SU-DHL-6 (cell line): ENCODE measurements around the gene VTI1A.

Source experiments
- EZH2phosphoT487 ChIP-seq: fragments of 200-600 bp; sonication (generic), shearing (Covaris generic); conservative IDR thresholded peaks from 2 replicates; pipeline ENCODE4 v1.6.1; 2018; ENCODE audit warnings: mild to moderate bottlenecking, antibody characterized with exemption, low read length, moderate library complexity, mixed read lengths
- TF ChIP-seq, protein P1 (sequence below): fragments of 200-600 bp; sonication (generic); IDR thresholded peaks from one replicate; pipeline ENCODE4 v1.5.1; 2017; ENCODE audit warnings: antibody characterized with exemption, mild to moderate bottlenecking, low read length, moderate library complexity; ENCODE audit not compliant: insufficient read depth, poor library complexity, severe bottlenecking

DNA sequence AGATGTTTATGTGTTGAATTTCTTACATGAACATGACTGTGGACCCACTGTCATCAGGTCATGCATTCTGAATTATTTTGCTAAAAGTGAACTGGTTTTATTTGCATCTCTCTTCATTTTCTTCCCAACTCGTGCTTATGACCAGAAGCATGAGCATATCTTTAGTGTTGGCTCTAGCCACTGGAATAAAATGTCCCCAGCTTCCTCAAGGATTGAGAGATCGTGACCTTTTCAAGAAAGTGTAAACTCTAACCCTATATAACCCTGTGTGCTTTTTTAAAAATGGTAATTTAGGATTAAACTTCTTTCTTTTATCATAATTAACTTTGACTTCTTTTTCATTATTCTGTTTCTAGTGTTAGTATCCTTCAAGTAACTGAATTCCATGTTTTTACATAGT, 55.5 kb downstream of the VTI1A start:
- TF ChIP-seq, protein P1, sequence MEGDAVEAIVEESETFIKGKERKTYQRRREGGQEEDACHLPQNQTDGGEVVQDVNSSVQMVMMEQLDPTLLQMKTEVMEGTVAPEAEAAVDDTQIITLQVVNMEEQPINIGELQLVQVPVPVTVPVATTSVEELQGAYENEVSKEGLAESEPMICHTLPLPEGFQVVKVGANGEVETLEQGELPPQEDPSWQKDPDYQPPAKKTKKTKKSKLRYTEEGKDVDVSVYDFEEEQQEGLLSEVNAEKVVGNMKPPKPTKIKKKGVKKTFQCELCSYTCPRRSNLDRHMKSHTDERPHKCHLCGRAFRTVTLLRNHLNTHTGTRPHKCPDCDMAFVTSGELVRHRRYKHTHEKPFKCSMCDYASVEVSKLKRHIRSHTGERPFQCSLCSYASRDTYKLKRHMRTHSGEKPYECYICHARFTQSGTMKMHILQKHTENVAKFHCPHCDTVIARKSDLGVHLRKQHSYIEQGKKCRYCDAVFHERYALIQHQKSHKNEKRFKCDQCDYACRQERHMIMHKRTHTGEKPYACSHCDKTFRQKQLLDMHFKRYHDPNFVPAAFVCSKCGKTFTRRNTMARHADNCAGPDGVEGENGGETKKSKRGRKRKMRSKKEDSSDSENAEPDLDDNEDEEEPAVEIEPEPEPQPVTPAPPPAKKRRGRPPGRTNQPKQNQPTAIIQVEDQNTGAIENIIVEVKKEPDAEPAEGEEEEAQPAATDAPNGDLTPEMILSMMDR: no peak
- no peak for TF ChIP-seq EZH2phosphoT487
